Keratinocyte (primary cell): ENCODE data around the gene CNTNAP5. TPM values are rescaled to one million over a fixed set of nuclear protein-coding genes. Genes with fewer than 3 reads are reported as not detected.
A peak's percentile ranks its signal among the peaks of the same experiment; 100 is the strongest.

Experiments
- DNase-seq: peaks from one replicate; pipeline ENCODE4 v3.0.0-alpha.2; 2011; ENCODE audit warnings: low read depth, missing footprints, low spot score
- FAIRE-seq: peaks from 2 replicates; lab custom pipeline; 2011; peaks lifted over from hg19 to GRCh38; lab: Jason Lieb, UNC
- H2AFZ ChIP-seq: 2 replicates; pipeline ENCODE4 v1.6.0; 2012; ENCODE audit warnings: low read length, control low read depth, inconsistent platforms; ENCODE audit not compliant: control insufficient read depth
- H3K27ac ChIP-seq: 2 replicates; pipeline ENCODE4 v1.5.1; 2011; ENCODE audit warnings: low read length; ENCODE audit not compliant: control insufficient read depth, insufficient read depth
- H3K27me3 ChIP-seq: 3 replicates; pipeline ENCODE4 v1.6.0; 2011; ENCODE audit warnings: low read length; ENCODE audit not compliant: control insufficient read depth, insufficient read depth; ENCODE audit errors: extremely low read depth
- H3K36me3 ChIP-seq, 2 experiments: 2 replicates in 1 of 2; 3 replicates in 1 of 2; pipeline ENCODE4 v1.5.1; 2011; ENCODE audit warnings: low read length in 2 of 2, mild to moderate bottlenecking in 1 of 2; ENCODE audit not compliant: control insufficient read depth in 2 of 2, insufficient read depth in 2 of 2; ENCODE audit errors: extremely low read depth in 1 of 2
- H3K4me1 ChIP-seq: 3 replicates; pipeline ENCODE4 v1.5.1; 2011; ENCODE audit warnings: low read length; ENCODE audit not compliant: control insufficient read depth, insufficient read depth; ENCODE audit errors: extremely low read depth
- H3K4me2 ChIP-seq: 3 replicates; pipeline ENCODE4 v1.6.0; 2011; ENCODE audit warnings: low read depth, low read length; ENCODE audit not compliant: control insufficient read depth, insufficient read depth; ENCODE audit errors: extremely low read depth
- H3K4me3 ChIP-seq, 3 experiments: fragments of 200-600 bp in 1 of 3; sonication (generic) in 1 of 3; 2 replicates in 2 of 3; 3 replicates in 1 of 3; pipeline ENCODE4 v1.5.1; 2011 to 2016; ENCODE audit warnings: low read length in 3 of 3, mild to moderate bottlenecking in 3 of 3, control low read depth in 2 of 3, inconsistent platforms in 1 of 3, low read depth in 1 of 3, mixed read lengths in 1 of 3, mixed run types in 1 of 3, moderate library complexity in 1 of 3; ENCODE audit not compliant: control insufficient read depth in 2 of 3, insufficient read depth in 2 of 3; ENCODE audit errors: extremely low read depth in 1 of 3
- H3K79me2 ChIP-seq: 2 replicates; pipeline ENCODE4 v1.6.0; 2012; ENCODE audit warnings: low read length; ENCODE audit not compliant: control insufficient read depth, insufficient read depth
- H3K9ac ChIP-seq: 3 replicates; pipeline ENCODE4 v1.6.0; 2011; ENCODE audit warnings: low read length; ENCODE audit not compliant: control insufficient read depth, insufficient read depth; ENCODE audit errors: extremely low read depth
- H3K9me1 ChIP-seq: 3 replicates; pipeline ENCODE4 v1.6.0; 2011; ENCODE audit warnings: low read length; ENCODE audit not compliant: control insufficient read depth, insufficient read depth; ENCODE audit errors: extremely low read depth
- H3K9me3 ChIP-seq: 2 replicates; pipeline ENCODE4 v1.5.1; 2012; ENCODE audit warnings: low read depth, low read length; ENCODE audit not compliant: control insufficient read depth
- H4K20me1 ChIP-seq: 3 replicates; pipeline ENCODE4 v1.6.0; 2011; ENCODE audit warnings: low read length; ENCODE audit not compliant: control insufficient read depth, insufficient read depth; ENCODE audit errors: extremely low read depth
- EZH2 ChIP-seq: IDR thresholded peaks from one replicate; pipeline ENCODE4 v1.6.1; 2012; ENCODE audit warnings: inconsistent platforms, mild to moderate bottlenecking, low read length, moderate library complexity
- dilution Hi-C: fragments of 300-500 bp; cut with MboI; formaldehyde crosslinking; loops from one replicate; pipeline ENCODE4 v1.7.0; 2020; ENCODE audit warnings: low sequenced_read_pairs; ENCODE audit not compliant: extremely low pct_ligation_motif_present
- polyA plus RNA-seq, 5 experiments: library from polyadenylated mRNA; depleted of rRNA in 3 of 5; stranded (reverse) in 3 of 5; stranded (forward) in 1 of 5; unstranded in 1 of 5; fragments of >200 nt; gene quantifications; 1 replicate in 1 of 5; 2 replicates in 3 of 5; 3 replicates in 1 of 5; pipeline versions ENCODE4 v1.2.1 to v1.2.3, GENCODE V29; 2011 to 2012; ENCODE audit warnings: missing spikeins in 2 of 5, low read depth in 1 of 5, low replicate concordance in 1 of 5
- TF ChIP-seq, protein P1 (sequence below), 3 experiments: IDR thresholded peaks in 1 of 3; conservative IDR thresholded peaks in 1 of 3; optimal IDR thresholded peaks in 1 of 3; 2 replicates in 2 of 3; 3 replicates in 1 of 3; pipeline versions ENCODE3 to v1.5.1; 2011; ENCODE audit warnings: low read length in 3 of 3, mild to moderate bottlenecking in 3 of 3, moderate library complexity in 2 of 3, control low read depth in 1 of 3, inconsistent platforms in 1 of 3; ENCODE audit not compliant: insufficient read depth in 2 of 3; ENCODE audit errors: extremely low read depth in 1 of 3

The CNTNAP5 gene
- polyA plus RNA-seq, 1 donor (not counting 4 experiments of a cell fraction or from before 2014, with no cell fraction given): not detected

GRCh38 chr2:124804014-124804940 lies 779.2 kb downstream of the CNTNAP5 start:
- Histone ChIP-seq H3K36me3 (no peaks in the 10 kb centered on the region), H3K4me2 (no peak overlapping the region), H3K79me2 (no peaks in the 10 kb centered on the region), H3K9me1 (no peaks in the 10 kb centered on the region), H3K9ac (no peak overlapping the region), H4K20me1 (no peaks in the 10 kb centered on the region), H3K9me3 (no peaks in the 10 kb centered on the region), H3K27ac (no peak overlapping the region), H3K27me3 (no peaks in the 10 kb centered on the region), H2AFZ (no peak overlapping the region), H3K4me3 (no peak overlapping the region), H3K4me1 (no peaks in the 10 kb centered on the region)
- no peak for DNase-seq
- TF ChIP-seq EZH2: no peak
- TF ChIP-seq, protein P1, sequence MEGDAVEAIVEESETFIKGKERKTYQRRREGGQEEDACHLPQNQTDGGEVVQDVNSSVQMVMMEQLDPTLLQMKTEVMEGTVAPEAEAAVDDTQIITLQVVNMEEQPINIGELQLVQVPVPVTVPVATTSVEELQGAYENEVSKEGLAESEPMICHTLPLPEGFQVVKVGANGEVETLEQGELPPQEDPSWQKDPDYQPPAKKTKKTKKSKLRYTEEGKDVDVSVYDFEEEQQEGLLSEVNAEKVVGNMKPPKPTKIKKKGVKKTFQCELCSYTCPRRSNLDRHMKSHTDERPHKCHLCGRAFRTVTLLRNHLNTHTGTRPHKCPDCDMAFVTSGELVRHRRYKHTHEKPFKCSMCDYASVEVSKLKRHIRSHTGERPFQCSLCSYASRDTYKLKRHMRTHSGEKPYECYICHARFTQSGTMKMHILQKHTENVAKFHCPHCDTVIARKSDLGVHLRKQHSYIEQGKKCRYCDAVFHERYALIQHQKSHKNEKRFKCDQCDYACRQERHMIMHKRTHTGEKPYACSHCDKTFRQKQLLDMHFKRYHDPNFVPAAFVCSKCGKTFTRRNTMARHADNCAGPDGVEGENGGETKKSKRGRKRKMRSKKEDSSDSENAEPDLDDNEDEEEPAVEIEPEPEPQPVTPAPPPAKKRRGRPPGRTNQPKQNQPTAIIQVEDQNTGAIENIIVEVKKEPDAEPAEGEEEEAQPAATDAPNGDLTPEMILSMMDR (optimal IDR thresholded peaks at IDR 0.05 in 1 of 3, IDR thresholded peaks at IDR 0.05 in 1 of 3, conservative IDR thresholded peaks at IDR 0.05 in 1 of 3; ENCODE audit: extremely low read depth in 1 of 3, insufficient read depth in 2 of 3, low read length in 3 of 3): peak in 1 of 3 experiments; percentile 46
- no peak for FAIRE-seq
- dilution Hi-C loops: no loop called here

GRCh38 chr2:124805060-124805459 lies 780.0 kb downstream of the CNTNAP5 start:
- Histone ChIP-seq H3K4me2 (no peak overlapping the region), H2AFZ (no peak overlapping the region), H3K9ac (no peak overlapping the region), H3K4me3 (no peak overlapping the region), H3K27ac (no peak overlapping the region), H3K27me3 (no peaks in the 10 kb centered on the region), H3K9me1 (no peaks in the 10 kb centered on the region), H3K36me3 (no peaks in the 10 kb centered on the region), H3K9me3 (no peaks in the 10 kb centered on the region), H4K20me1 (no peaks in the 10 kb centered on the region), H3K4me1 (no peaks in the 10 kb centered on the region), H3K79me2 (no peaks in the 10 kb centered on the region)
- no peak for FAIRE-seq
- DNase-seq: no peak
- TF ChIP-seq, protein P1 (optimal IDR thresholded peaks at IDR 0.05 in 1 of 3, IDR thresholded peaks at IDR 0.05 in 1 of 3, conservative IDR thresholded peaks at IDR 0.05 in 1 of 3; ENCODE audit: extremely low read depth in 1 of 3, insufficient read depth in 2 of 3, low read length in 3 of 3): no peak
- no peak for TF ChIP-seq EZH2
- dilution Hi-C loops: no loop called here
